HepG2 (cell line): ENCODE results near the gene NSMCE1. TPM values are rescaled to one million over a fixed set of nuclear protein-coding genes. Genes with fewer than 3 reads are reported as not detected.

Experiments used
- ARNTL ChIP-seq: sonication (generic); formaldehyde crosslinking; IDR thresholded peaks from 2 replicates; pipeline ENCODE4 v1.4.0; 2020; ENCODE audit warnings: mild to moderate bottlenecking, missing genetic modification reagents
- ATM ChIP-seq: fragments of 450-650 bp; IDR thresholded peaks from 2 replicates; pipeline ENCODE4 v1.7.1; 2017; ENCODE audit warnings: mild to moderate bottlenecking, borderline replicate concordance
- CBX5 ChIP-seq: sonication (generic); formaldehyde crosslinking; IDR thresholded peaks from 2 replicates; pipeline ENCODE4 v1.4.0; 2020; ENCODE audit warnings: missing genetic modification reagents, borderline replicate concordance
- CREB3 ChIP-seq: sonication (generic); formaldehyde crosslinking; IDR thresholded peaks from 2 replicates; pipeline ENCODE4 v1.5.0; 2020; ENCODE audit warnings: missing genetic modification reagents
- IRX3 ChIP-seq: sonication (generic); formaldehyde crosslinking; IDR thresholded peaks from 2 replicates; pipeline ENCODE4 v1.8.1; 2023; ENCODE audit warnings: mild to moderate bottlenecking, low read depth, missing genetic modification reagents, borderline replicate concordance
- KMT2B ChIP-seq: IDR thresholded peaks from 2 replicates; pipeline ENCODE4 v1.6.1; 2016; ENCODE audit warnings: missing genetic modification reagents, missing compliant biosample characterization
- MLLT10 ChIP-seq: sonication (generic); formaldehyde crosslinking; IDR thresholded peaks from 2 replicates; pipeline ENCODE4 v1.4.0; 2020; ENCODE audit warnings: missing genetic modification reagents
- RARG ChIP-seq: sonication (generic); formaldehyde crosslinking; IDR thresholded peaks from 2 replicates; pipeline ENCODE4 v1.4.0; 2020; ENCODE audit warnings: low read depth, mild to moderate bottlenecking, missing genetic modification reagents
- U2AF1 ChIP-seq: fragments of 200-400 bp; formaldehyde crosslinking; optimal IDR thresholded peaks from 2 replicates; pipeline ENCODE3; 2017; ENCODE audit warnings: mild to moderate bottlenecking, low read depth, low read length
- ZBTB7B ChIP-seq: sonication (generic); formaldehyde crosslinking; IDR thresholded peaks from 2 replicates; pipeline ENCODE4 v1.4.0; 2020; ENCODE audit warnings: missing genetic modification reagents
- ZNF543 ChIP-seq: sonication (generic); formaldehyde crosslinking; IDR thresholded peaks from 2 replicates; pipeline ENCODE4 v1.4.0; 2020; ENCODE audit warnings: mild to moderate bottlenecking, missing genetic modification reagents
- ZNF577 ChIP-seq: sonication (generic); formaldehyde crosslinking; IDR thresholded peaks from 2 replicates; pipeline ENCODE4 v1.4.0; 2020; ENCODE audit warnings: mild to moderate bottlenecking, low read depth, missing genetic modification reagents, borderline replicate concordance
- ZSCAN30 ChIP-seq: sonication (generic); formaldehyde crosslinking; IDR thresholded peaks from 2 replicates; pipeline ENCODE4 v1.5.0; 2020; ENCODE audit warnings: mild to moderate bottlenecking, missing genetic modification reagents
- polyA plus RNA-seq, 8 experiments: library from polyadenylated mRNA; depleted of rRNA in 3 of 8; stranded (reverse) in 7 of 8; unstranded in 1 of 8; fragments of >200 nt; fragmentation: Illumina TruSeq in 4 of 8; extraction: Trizol in 4 of 8; gene quantifications; 2 replicates each; pipeline versions ENCODE4 v1.2.1 to v1.2.3, GENCODE V29; 2011 to 2016; ENCODE audit warnings: low read depth in 4 of 8, missing spikeins in 1 of 8, mixed read lengths in 1 of 8; ENCODE audit not compliant: insufficient read depth in 1 of 8
- total RNA-seq, 5 experiments: library from RNA; depleted of rRNA; stranded (reverse); fragments of >200 nt; fragmentation: Illumina TruSeq; extraction: Trizol; gene quantifications; 2 replicates each; pipeline ENCODE4 v1.2.3, GENCODE V29; 2016; ENCODE audit warnings: low read depth in 1 of 5
- TF ChIP-seq, protein P1 (sequence below), 2 experiments: sonication (generic) in 1 of 2; formaldehyde crosslinking in 1 of 2; IDR thresholded peaks; 2 replicates each; pipeline versions ENCODE4 v1.6.1 to v1.9.0; 2014 to 2022; ENCODE audit warnings: antibody characterized with exemption in 1 of 2, borderline replicate concordance in 1 of 2, inconsistent platforms in 1 of 2, low read depth in 1 of 2, missing genetic modification reagents in 1 of 2
- TF ChIP-seq, protein P2 (sequence below): sonication (generic); formaldehyde crosslinking; IDR thresholded peaks from 2 replicates; pipeline ENCODE4 v1.4.0; 2020; ENCODE audit warnings: missing genetic modification reagents
- TF ChIP-seq, protein P3 (sequence below): sonication (generic); formaldehyde crosslinking; IDR thresholded peaks from 2 replicates; pipeline ENCODE4 v1.8.1; 2022; ENCODE audit warnings: low read depth, mild to moderate bottlenecking, missing genetic modification reagents

Gene NSMCE1
- total and polyA plus RNA-seq, 2 of the 13 experiments (the other 11 are each of a cell fraction or from before 2014, with no cell fraction given), result 42.7 to 52.9 TPM

GRCh38 chr16:27314161-27314723 is 45.7 kb upstream of the NSMCE1 start (continued):
- TF ChIP-seq, protein P1, sequence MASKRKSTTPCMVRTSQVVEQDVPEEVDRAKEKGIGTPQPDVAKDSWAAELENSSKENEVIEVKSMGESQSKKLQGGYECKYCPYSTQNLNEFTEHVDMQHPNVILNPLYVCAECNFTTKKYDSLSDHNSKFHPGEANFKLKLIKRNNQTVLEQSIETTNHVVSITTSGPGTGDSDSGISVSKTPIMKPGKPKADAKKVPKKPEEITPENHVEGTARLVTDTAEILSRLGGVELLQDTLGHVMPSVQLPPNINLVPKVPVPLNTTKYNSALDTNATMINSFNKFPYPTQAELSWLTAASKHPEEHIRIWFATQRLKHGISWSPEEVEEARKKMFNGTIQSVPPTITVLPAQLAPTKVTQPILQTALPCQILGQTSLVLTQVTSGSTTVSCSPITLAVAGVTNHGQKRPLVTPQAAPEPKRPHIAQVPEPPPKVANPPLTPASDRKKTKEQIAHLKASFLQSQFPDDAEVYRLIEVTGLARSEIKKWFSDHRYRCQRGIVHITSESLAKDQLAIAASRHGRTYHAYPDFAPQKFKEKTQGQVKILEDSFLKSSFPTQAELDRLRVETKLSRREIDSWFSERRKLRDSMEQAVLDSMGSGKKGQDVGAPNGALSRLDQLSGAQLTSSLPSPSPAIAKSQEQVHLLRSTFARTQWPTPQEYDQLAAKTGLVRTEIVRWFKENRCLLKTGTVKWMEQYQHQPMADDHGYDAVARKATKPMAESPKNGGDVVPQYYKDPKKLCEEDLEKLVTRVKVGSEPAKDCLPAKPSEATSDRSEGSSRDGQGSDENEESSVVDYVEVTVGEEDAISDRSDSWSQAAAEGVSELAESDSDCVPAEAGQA (IDR thresholded peaks at IDR 0.05; ENCODE audit: low read depth), result no peak
- TF ChIP-seq, protein P1 (CRISPR knock-in tag; IDR thresholded peaks at IDR 0.05; ENCODE audit: borderline replicate concordance), result no peak
- TF ChIP-seq CREB3 (no peak), ATM (no peak), ARNTL (CRISPR knock-in tag) (no peak), IRX3 (CRISPR knock-in tag) (0 out of 2 replicates have a peak, but pooled peaks have one; percentile 27), U2AF1 (no peak), MLLT10 (CRISPR knock-in tag) (no peak), CBX5 (CRISPR knock-in tag) (no peak), ZBTB7B (CRISPR knock-in tag) (peak; percentile 52; the same call in 1 of the 2 replicates), ZSCAN30 (CRISPR knock-in tag) (no peak), RARG (CRISPR knock-in tag) (no peak), KMT2B (no peak), ZNF577 (CRISPR knock-in tag) (no peak), ZNF543 (no peak; the same call in 1 of the 2 replicates)
- TF ChIP-seq, protein P2, sequence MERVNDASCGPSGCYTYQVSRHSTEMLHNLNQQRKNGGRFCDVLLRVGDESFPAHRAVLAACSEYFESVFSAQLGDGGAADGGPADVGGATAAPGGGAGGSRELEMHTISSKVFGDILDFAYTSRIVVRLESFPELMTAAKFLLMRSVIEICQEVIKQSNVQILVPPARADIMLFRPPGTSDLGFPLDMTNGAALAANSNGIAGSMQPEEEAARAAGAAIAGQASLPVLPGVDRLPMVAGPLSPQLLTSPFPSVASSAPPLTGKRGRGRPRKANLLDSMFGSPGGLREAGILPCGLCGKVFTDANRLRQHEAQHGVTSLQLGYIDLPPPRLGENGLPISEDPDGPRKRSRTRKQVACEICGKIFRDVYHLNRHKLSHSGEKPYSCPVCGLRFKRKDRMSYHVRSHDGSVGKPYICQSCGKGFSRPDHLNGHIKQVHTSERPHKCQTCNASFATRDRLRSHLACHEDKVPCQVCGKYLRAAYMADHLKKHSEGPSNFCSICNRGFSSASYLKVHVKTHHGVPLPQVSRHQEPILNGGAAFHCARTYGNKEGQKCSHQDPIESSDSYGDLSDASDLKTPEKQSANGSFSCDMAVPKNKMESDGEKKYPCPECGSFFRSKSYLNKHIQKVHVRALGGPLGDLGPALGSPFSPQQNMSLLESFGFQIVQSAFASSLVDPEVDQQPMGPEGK (CRISPR knock-in tag), result peak; percentile 30; the same call in 1 of the 2 replicates
- TF ChIP-seq, protein P3, sequence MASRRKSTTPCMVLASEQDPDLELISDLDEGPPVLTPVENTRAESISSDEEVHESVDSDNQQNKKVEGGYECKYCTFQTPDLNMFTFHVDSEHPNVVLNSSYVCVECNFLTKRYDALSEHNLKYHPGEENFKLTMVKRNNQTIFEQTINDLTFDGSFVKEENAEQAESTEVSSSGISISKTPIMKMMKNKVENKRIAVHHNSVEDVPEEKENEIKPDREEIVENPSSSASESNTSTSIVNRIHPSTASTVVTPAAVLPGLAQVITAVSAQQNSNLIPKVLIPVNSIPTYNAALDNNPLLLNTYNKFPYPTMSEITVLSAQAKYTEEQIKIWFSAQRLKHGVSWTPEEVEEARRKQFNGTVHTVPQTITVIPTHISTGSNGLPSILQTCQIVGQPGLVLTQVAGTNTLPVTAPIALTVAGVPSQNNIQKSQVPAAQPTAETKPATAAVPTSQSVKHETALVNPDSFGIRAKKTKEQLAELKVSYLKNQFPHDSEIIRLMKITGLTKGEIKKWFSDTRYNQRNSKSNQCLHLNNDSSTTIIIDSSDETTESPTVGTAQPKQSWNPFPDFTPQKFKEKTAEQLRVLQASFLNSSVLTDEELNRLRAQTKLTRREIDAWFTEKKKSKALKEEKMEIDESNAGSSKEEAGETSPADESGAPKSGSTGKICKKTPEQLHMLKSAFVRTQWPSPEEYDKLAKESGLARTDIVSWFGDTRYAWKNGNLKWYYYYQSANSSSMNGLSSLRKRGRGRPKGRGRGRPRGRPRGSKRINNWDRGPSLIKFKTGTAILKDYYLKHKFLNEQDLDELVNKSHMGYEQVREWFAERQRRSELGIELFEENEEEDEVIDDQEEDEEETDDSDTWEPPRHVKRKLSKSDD (CRISPR knock-in tag), result 0 out of 2 replicates have a peak, but pooled peaks have one; percentile 23
